ENCODE results near the gene CADPS2.
"Not testable (repeated sequence)": the region's sequence is repeated elsewhere in the genome, so short reads cannot be mapped to it uniquely, and the experiment has no call there.

The CADPS2 gene

GRCh38 chr7:122695816-122696215 lies 190.4 kb downstream of the CADPS2 start:
- peaks cover 11% of the 10 kb centered on the region for H3K9me3 Mint-ChIP-seq
- H3K36me3 Mint-ChIP-seq (ENCODE audit: low read depth), result no peaks in the 10 kb centered on the region
- DNase-seq (ENCODE audit: low spot score), result no peak
- no peaks in the 10 kb centered on the region for H3K4me1 Mint-ChIP-seq (ENCODE audit: low read depth)
- no peak overlapping the region for H3K4me3 Mint-ChIP-seq
- no peaks in the 10 kb centered on the region for H3K27me3 Mint-ChIP-seq (ENCODE audit: low read depth)
- no peak overlapping the region for H3K27ac Mint-ChIP-seq

- no peak overlapping the region for H3K27ac Mint-ChIP-seq
- H3K36me3 Mint-ChIP-seq (ENCODE audit: low read depth), result no peaks in the 10 kb centered on the region
- DNase-seq (ENCODE audit: low spot score), result no peak
- H3K4me3 Mint-ChIP-seq, result no peak overlapping the region
- no peaks in the 10 kb centered on the region for H3K27me3 Mint-ChIP-seq (ENCODE audit: low read depth)
- no peaks in the 10 kb centered on the region for H3K4me1 Mint-ChIP-seq (ENCODE audit: low read depth)
- peaks cover 11% of the 10 kb centered on the region for H3K9me3 Mint-ChIP-seq
Observed at GRCh38 chr7:122694697-122695096, 191.6 kb downstream of the CADPS2 start.

GRCh38 chr7:122692769-122693309 lies 193.4 kb downstream of the CADPS2 start:
- H3K9me3 Mint-ChIP-seq, result peaks cover 11% of the 10 kb centered on the region
- H3K27me3 Mint-ChIP-seq (ENCODE audit: low read depth), result no peaks in the 10 kb centered on the region
- no peaks in the 10 kb centered on the region for H3K4me1 Mint-ChIP-seq (ENCODE audit: low read depth)
- no peaks in the 10 kb centered on the region for H3K36me3 Mint-ChIP-seq (ENCODE audit: low read depth)
- H3K4me3 Mint-ChIP-seq, result no peak overlapping the region
- DNase-seq (ENCODE audit: low spot score), result no peak
- no peak overlapping the region for H3K27ac Mint-ChIP-seq

- no peak for DNase-seq (ENCODE audit: low spot score)
- H3K27me3 Mint-ChIP-seq (ENCODE audit: low read depth), result no peaks in the 10 kb centered on the region
- peaks cover 11% of the 10 kb centered on the region for H3K9me3 Mint-ChIP-seq
- H3K27ac Mint-ChIP-seq, result no peak overlapping the region
- no peak overlapping the region for H3K4me3 Mint-ChIP-seq
- H3K36me3 Mint-ChIP-seq (ENCODE audit: low read depth), result no peaks in the 10 kb centered on the region
- no peaks in the 10 kb centered on the region for H3K4me1 Mint-ChIP-seq (ENCODE audit: low read depth)
Observed at GRCh38 chr7:122691569-122692235, 194.6 kb downstream of the CADPS2 start.

GRCh38 chr7:122689346-122690109 lies 196.7 kb downstream of the CADPS2 start:
- H3K4me1 Mint-ChIP-seq (ENCODE audit: low read depth), result no peaks in the 10 kb centered on the region
- H3K9me3 Mint-ChIP-seq, result peaks cover 11% of the 10 kb centered on the region
- H3K4me3 Mint-ChIP-seq, result no peak overlapping the region
- H3K27ac Mint-ChIP-seq, result no peak overlapping the region
- no peaks in the 10 kb centered on the region for H3K36me3 Mint-ChIP-seq (ENCODE audit: low read depth)
- DNase-seq (ENCODE audit: low spot score), result no peak
- no peaks in the 10 kb centered on the region for H3K27me3 Mint-ChIP-seq (ENCODE audit: low read depth)

GRCh38 chr7:122688400-122688998 lies 197.8 kb downstream of the CADPS2 start:
- H3K4me3 Mint-ChIP-seq, result no peak overlapping the region
- no peak overlapping the region for H3K27ac Mint-ChIP-seq
- no peaks in the 10 kb centered on the region for H3K36me3 Mint-ChIP-seq (ENCODE audit: low read depth)
- no peaks in the 10 kb centered on the region for H3K27me3 Mint-ChIP-seq (ENCODE audit: low read depth)
- no peak for DNase-seq (ENCODE audit: low spot score)
- no peaks in the 10 kb centered on the region for H3K4me1 Mint-ChIP-seq (ENCODE audit: low read depth)
- peaks cover 6% of the 10 kb centered on the region for H3K9me3 Mint-ChIP-seq

- Mint-ChIP-seq H3K4me1 (ENCODE audit: low read depth) (no peaks in the 10 kb centered on the region), H3K36me3 (ENCODE audit: low read depth) (no peaks in the 10 kb centered on the region), H3K27me3 (ENCODE audit: low read depth) (no peaks in the 10 kb centered on the region), H3K4me3 (no peak overlapping the region), H3K9me3 (no peaks in the 10 kb centered on the region), H3K27ac (no peak overlapping the region)
- no peak for DNase-seq (ENCODE audit: low spot score)
Observed at GRCh38 chr7:122686360-122686878, 199.8 kb downstream of the CADPS2 start.

GRCh38 chr7:122684504-122684903 lies 201.8 kb downstream of the CADPS2 start:
- no peak overlapping the region for H3K4me3 Mint-ChIP-seq
- no peak for DNase-seq (ENCODE audit: low spot score)
- H3K27me3 Mint-ChIP-seq (ENCODE audit: low read depth), result no peaks in the 10 kb centered on the region
- no peaks in the 10 kb centered on the region for H3K36me3 Mint-ChIP-seq (ENCODE audit: low read depth)
- H3K27ac Mint-ChIP-seq, result no peak overlapping the region
- H3K9me3 Mint-ChIP-seq, result peaks cover 4% of the 10 kb centered on the region
- H3K4me1 Mint-ChIP-seq (ENCODE audit: low read depth), result no peaks in the 10 kb centered on the region

GRCh38 chr7:122682815-122683550 lies 203.3 kb downstream of the CADPS2 start:
- Mint-ChIP-seq H3K4me1 (ENCODE audit: low read depth) (no peaks in the 10 kb centered on the region), H3K27me3 (ENCODE audit: low read depth) (no peaks in the 10 kb centered on the region), H3K27ac (no peak overlapping the region), H3K36me3 (ENCODE audit: low read depth) (no peaks in the 10 kb centered on the region), H3K4me3 (no peak overlapping the region), H3K9me3 (peaks cover 4% of the 10 kb centered on the region)
- DNase-seq (ENCODE audit: low spot score), result no peak

- H3K9me3 Mint-ChIP-seq, result not testable (repeated sequence)
Observed at GRCh38 chr7:122681186-122681585, 205.1 kb downstream of the CADPS2 start.

GRCh38 chr7:122679813-122680212 lies 206.4 kb downstream of the CADPS2 start:
- no peaks in the 10 kb centered on the region for H3K4me1 Mint-ChIP-seq (ENCODE audit: low read depth)
- peaks cover 4% of the 10 kb centered on the region for H3K9me3 Mint-ChIP-seq
- H3K27ac Mint-ChIP-seq, result no peak overlapping the region
- H3K4me3 Mint-ChIP-seq, result no peak overlapping the region
- H3K27me3 Mint-ChIP-seq (ENCODE audit: low read depth), result no peaks in the 10 kb centered on the region
- DNase-seq (ENCODE audit: low spot score), result no peak
- no peaks in the 10 kb centered on the region for H3K36me3 Mint-ChIP-seq (ENCODE audit: low read depth)

More at GRCh38 chr7:122681186-122681585, 205.1 kb downstream of the CADPS2 start:
- H3K36me3 Mint-ChIP-seq (ENCODE audit: low read depth); H3K27me3 Mint-ChIP-seq (ENCODE audit: low read depth); H3K4me3 Mint-ChIP-seq; DNase-seq (ENCODE audit: low spot score); H3K27ac Mint-ChIP-seq; H3K4me1 Mint-ChIP-seq (ENCODE audit: low read depth): not testable (repeated sequence)

GRCh38 chr7:122679269-122679709 lies 207.0 kb downstream of the CADPS2 start:
- not testable (repeated sequence) for H3K27me3 Mint-ChIP-seq (ENCODE audit: low read depth); DNase-seq (ENCODE audit: low spot score); H3K36me3 Mint-ChIP-seq (ENCODE audit: low read depth); H3K4me1 Mint-ChIP-seq (ENCODE audit: low read depth); H3K9me3 Mint-ChIP-seq; H3K4me3 Mint-ChIP-seq; H3K27ac Mint-ChIP-seq

- no peak for DNase-seq (ENCODE audit: low spot score)
- H3K4me3 Mint-ChIP-seq, result no peak overlapping the region
- H3K9me3 Mint-ChIP-seq, result peaks cover 7% of the 10 kb centered on the region
- H3K36me3 Mint-ChIP-seq (ENCODE audit: low read depth), result no peaks in the 10 kb centered on the region
- H3K4me1 Mint-ChIP-seq (ENCODE audit: low read depth), result no peaks in the 10 kb centered on the region
- no peaks in the 10 kb centered on the region for H3K27me3 Mint-ChIP-seq (ENCODE audit: low read depth)
- no peak overlapping the region for H3K27ac Mint-ChIP-seq
Observed at GRCh38 chr7:122677149-122677548, 209.1 kb downstream of the CADPS2 start.

Measured in T-helper 2 cell treated with Interferon-gamma antibody and Interleukin-4, amounts not matched to agents 5 μg/mL and 100 μg/mL, for 36 hours (primary cell).